ENCODE results near the gene ARFGEF2. TPM values are rescaled to one million over a fixed set of nuclear protein-coding genes. Genes with fewer than 3 reads are reported as not detected.

ARFGEF2 gene
- polyA plus RNA-seq, 1 donor from 2014 or later: 19.8 TPM

GRCh38 chr20:48905297-48905647 lies 16.2 kb upstream of the ARFGEF2 start:
- no peak overlapping the region for H3K9ac ChIP-seq (ENCODE audit: low read length)
- no peaks in the 10 kb centered on the region for H3K27me3 ChIP-seq (ENCODE audit: insufficient read depth, low read depth, low read length)
- no peaks in the 10 kb centered on the region for H3K79me2 ChIP-seq (replicated peaks; ENCODE audit: insufficient read depth, low read length)
- no peak overlapping the region for H3K4me2 ChIP-seq (ENCODE audit: low read length)
- no peaks in the 10 kb centered on the region for H3F3A ChIP-seq (ENCODE audit: insufficient read depth, low read length, poor library complexity, severe bottlenecking)
- H2AFZ ChIP-seq (ENCODE audit: low read depth, low read length): no peak overlapping the region
- TF ChIP-seq SMC3 (conservative IDR thresholded peaks at IDR 0.05; ENCODE audit: poor library complexity): no peak
- TF ChIP-seq, protein P1, sequence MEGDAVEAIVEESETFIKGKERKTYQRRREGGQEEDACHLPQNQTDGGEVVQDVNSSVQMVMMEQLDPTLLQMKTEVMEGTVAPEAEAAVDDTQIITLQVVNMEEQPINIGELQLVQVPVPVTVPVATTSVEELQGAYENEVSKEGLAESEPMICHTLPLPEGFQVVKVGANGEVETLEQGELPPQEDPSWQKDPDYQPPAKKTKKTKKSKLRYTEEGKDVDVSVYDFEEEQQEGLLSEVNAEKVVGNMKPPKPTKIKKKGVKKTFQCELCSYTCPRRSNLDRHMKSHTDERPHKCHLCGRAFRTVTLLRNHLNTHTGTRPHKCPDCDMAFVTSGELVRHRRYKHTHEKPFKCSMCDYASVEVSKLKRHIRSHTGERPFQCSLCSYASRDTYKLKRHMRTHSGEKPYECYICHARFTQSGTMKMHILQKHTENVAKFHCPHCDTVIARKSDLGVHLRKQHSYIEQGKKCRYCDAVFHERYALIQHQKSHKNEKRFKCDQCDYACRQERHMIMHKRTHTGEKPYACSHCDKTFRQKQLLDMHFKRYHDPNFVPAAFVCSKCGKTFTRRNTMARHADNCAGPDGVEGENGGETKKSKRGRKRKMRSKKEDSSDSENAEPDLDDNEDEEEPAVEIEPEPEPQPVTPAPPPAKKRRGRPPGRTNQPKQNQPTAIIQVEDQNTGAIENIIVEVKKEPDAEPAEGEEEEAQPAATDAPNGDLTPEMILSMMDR (IDR thresholded peaks at IDR 0.05; ENCODE audit: poor library complexity, severe bottlenecking): no peak
- H4K20me1 ChIP-seq (ENCODE audit: insufficient read depth): no peaks in the 10 kb centered on the region
- no peaks in the 10 kb centered on the region for H3K9me3 ChIP-seq (ENCODE audit: low read length)
- H3K36me3 ChIP-seq (ENCODE audit: insufficient read depth, low read length): no peaks in the 10 kb centered on the region
- H3K27ac ChIP-seq (ENCODE audit: low read length): no peak overlapping the region
- H3K9me2 ChIP-seq (ENCODE audit: insufficient read depth, low read length): no peaks in the 10 kb centered on the region
- H3K4me3 ChIP-seq (ENCODE audit: low read length): no peak overlapping the region

DNA sequence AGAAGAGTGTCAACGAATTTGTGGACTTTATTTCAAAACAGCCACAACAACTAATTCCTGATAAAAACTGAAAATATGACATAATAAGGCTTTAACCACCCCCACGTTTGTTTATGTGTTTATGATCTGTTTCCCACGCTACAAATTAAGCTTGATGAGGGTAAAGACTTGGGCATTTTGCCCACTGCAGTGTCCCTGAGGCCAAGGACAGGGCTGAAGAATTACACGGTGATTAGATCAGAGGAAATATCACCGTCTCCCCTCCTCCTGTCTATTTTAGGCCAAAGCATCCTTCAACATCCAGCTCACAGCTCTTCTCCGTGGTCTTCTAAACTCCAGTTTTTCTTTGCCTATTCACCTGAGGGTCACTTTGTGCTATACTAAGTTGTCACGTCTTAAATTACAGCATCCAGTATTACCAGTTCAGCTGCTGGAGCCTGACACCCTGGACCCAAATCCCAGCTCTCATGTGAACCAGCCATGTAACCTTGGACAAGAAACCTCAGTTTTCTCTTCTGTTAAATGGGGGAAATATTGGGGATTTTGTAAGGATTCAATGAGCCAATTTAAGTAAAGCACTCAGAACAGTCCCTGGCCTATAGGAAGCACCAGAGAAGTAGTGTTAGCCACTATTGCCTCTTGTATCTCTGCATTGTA lies 15.2 kb upstream of the ARFGEF2 start:
- Histone ChIP-seq H3K9ac (ENCODE audit: low read length) (no peak overlapping the region), H3K27ac (ENCODE audit: low read length) (no peak overlapping the region), H3K9me2 (ENCODE audit: insufficient read depth, low read length) (no peaks in the 10 kb centered on the region), H3K4me3 (ENCODE audit: low read length) (no peak overlapping the region), H3K9me3 (ENCODE audit: low read length) (no peaks in the 10 kb centered on the region), H3K79me2 (replicated peaks; ENCODE audit: insufficient read depth, low read length) (no peaks in the 10 kb centered on the region), H2AFZ (ENCODE audit: low read depth, low read length) (no peak overlapping the region), H3K27me3 (ENCODE audit: insufficient read depth, low read depth, low read length) (no peaks in the 10 kb centered on the region), H3F3A (ENCODE audit: insufficient read depth, low read length, poor library complexity, severe bottlenecking) (no peaks in the 10 kb centered on the region), H3K4me2 (ENCODE audit: low read length) (no peak overlapping the region), H3K36me3 (ENCODE audit: insufficient read depth, low read length) (no peaks in the 10 kb centered on the region), H4K20me1 (ENCODE audit: insufficient read depth) (no peaks in the 10 kb centered on the region)
- no peak for TF ChIP-seq POLR2AphosphoS5 (IDR thresholded peaks at IDR 0.05)
- TF ChIP-seq SMC3 (conservative IDR thresholded peaks at IDR 0.05; ENCODE audit: poor library complexity): no peak
- no peak for TF ChIP-seq TAF1 (IDR thresholded peaks at IDR 0.05; ENCODE audit: low read depth)
- TF ChIP-seq REST (IDR thresholded peaks at IDR 0.05; ENCODE audit: borderline replicate concordance): no peak
- TF ChIP-seq MXI1 (conservative IDR thresholded peaks at IDR 0.05; ENCODE audit: poor library complexity, severe bottlenecking): no peak
- TF ChIP-seq, protein P1 (IDR thresholded peaks at IDR 0.05; ENCODE audit: poor library complexity, severe bottlenecking): no peak
- no peak for TF ChIP-seq RAD21 (conservative IDR thresholded peaks at IDR 0.05)
- TF ChIP-seq EP300 (conservative IDR thresholded peaks at IDR 0.05; ENCODE audit: poor library complexity, severe bottlenecking): no peak
- TF ChIP-seq EZH2 (IDR thresholded peaks at IDR 0.05; ENCODE audit: borderline replicate concordance, insufficient read depth, low read length, poor library complexity, severe bottlenecking): no peak
